ENCODE data around the gene AZIN2.
"Not testable (repeated sequence)": the region's sequence is repeated elsewhere in the genome, so short reads cannot be mapped to it uniquely, and the experiment has no call there.

The AZIN2 gene

DNA sequence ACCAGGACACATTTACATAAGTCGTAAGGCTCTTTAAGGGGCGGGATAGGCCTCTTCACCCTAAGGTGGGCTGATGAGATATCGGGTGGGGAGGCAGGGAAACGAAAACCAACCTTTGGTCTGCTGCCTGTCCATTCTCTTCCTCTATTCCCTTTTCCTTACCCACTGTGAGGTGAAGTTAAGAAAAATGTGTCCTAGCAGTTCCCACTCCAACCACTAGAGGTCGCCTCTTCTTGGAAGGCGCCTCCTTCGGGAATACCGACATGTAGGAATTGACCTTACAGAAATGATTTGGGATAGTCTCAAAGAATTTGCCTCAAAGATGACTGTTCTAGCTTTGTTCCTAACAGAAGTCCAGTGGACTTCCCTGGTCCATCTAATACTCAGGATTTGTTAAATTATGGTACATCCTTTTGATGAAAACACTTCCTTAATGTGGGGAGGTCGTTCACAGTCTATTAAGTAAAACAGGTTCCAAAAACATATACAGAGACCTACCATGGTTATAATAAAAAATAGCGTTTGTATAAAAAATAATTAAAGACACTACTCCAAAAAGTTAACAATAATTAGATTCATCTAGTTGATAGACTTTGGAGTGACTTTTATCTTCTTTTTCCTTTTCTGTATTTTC is 14.1 kb downstream of the AZIN2 start:
- DNase-seq (ENCODE audit: low read depth): no peak

DNA sequence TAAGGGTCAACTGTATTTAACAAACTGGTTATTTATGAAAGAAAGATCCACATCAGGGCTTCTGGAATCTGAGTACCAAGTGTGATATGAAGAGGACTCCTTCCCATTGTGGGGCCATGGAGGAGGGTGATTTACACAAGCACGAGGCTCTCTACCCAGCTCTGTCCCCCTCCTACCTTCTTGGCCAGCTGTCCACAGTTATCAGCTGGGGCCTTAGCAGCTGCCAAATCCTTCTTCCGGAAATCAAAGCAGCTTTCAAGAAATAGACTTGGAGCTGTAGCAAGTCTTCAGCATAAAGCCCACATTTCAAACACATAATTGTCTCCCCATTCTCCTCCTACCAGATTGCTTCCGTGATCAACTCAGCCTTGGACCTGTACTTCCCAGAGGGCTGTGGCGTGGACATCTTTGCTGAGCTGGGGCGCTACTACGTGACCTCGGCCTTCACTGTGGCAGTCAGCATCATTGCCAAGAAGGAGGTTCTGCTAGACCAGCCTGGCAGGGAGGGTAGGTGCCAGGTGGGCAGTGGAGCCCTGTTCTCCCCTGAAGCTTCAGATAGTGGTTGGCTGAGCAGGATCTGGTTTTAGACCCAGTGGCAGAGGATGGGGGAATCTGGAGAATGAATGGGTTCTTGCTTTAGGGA is 15.5 kb downstream of the AZIN2 start:
- no peak for DNase-seq (ENCODE audit: low read depth)

DNA sequence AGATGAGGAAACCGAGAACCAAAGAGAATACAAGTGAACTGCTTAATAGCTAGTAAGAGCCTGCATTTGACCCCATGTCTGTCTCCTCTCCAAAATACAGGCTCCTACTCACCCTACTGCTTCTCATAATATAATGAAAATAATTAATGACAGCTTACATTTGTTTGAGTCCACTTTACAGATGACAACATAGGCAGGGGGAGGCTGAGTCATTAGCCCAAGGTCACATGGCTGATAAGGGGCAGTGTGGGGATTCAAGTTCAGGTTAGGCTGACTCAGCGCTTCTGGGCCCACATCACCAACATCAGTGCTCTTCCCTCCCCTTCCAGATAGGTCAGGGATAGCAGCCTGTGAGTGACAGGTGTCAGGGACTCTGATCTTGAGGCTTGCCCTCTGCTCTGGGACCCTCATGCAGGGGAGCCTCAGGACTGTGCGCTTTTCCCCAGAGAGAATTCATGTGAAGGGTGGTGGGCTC is 16.2 kb downstream of the AZIN2 start:
- no peak for DNase-seq (ENCODE audit: low read depth)

DNA sequence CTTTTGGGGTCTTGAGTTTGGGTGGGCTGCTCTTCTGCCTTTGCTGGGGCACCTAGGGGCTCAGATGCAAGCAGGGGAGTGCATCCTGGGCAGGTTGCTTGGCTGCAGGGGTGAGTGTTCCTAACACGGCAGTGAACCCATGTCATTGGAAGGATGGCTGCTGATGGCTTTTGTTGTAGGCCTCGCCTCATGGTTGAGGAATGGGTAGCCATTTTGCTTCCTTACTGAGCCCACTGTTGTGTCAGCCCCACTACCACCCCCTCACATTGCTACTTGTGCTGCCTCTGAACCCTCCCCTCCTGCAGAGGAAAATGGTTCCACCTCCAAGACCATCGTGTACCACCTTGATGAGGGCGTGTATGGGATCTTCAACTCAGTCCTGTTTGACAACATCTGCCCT is 16.8 kb downstream of the AZIN2 start:
- no peak for DNase-seq (ENCODE audit: low read depth)

GRCh38 chr1:33098371-33098770 is 17.4 kb downstream of the AZIN2 start:
- DNase-seq (ENCODE audit: low read depth): no peak

- DNase-seq (ENCODE audit: low read depth): peak; percentile 27
Observed at GRCh38 chr1:33099290-33100118, 18.6 kb downstream of the AZIN2 start.

GRCh38 chr1:33100119-33100415 is 19.1 kb downstream of the AZIN2 start:
- DNase-seq (ENCODE audit: low read depth): not testable (repeated sequence)

- DNase-seq (ENCODE audit: low read depth): no peak
Observed at GRCh38 chr1:33110477-33110876, 29.5 kb downstream of the AZIN2 start.

GRCh38 chr1:33111965-33112364 is 31.0 kb downstream of the AZIN2 start:
- no peak for DNase-seq (ENCODE audit: low read depth)

DNA sequence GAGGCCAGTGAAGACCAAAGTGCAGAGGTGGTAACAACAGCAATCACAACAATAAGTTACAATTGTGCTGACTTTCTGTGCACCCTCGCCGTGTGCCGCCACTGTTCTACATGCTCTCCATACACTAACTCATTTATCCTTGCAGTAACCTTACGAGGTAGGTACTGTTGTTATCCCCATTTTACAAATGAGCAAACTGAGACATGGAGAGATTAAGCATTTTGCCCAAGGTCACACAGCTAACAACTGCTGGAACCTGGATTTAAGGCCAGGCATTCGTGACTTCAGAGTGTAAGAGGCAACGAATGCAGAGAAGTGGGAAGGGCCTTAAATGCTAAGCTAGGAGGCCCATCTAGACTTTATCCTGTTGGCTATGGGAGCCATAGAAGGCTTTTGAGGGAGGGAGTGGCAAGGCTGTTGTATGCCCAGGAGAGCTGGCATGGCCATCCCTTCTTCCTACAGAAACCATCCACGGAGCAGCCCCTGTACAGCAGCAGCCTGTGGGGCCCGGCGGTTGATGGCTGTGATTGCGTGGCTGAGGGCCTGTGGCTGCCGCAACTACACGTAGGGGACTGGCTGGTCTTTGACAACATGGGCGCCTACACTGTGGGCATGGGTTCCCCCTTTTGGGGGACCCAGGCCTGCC is 36.6 kb downstream of the AZIN2 start:
- DNase-seq (ENCODE audit: low read depth): no peak

GRCh38 chr1:33118274-33118673 is 37.3 kb downstream of the AZIN2 start:
- no peak for DNase-seq (ENCODE audit: low read depth)

- no peak for DNase-seq (ENCODE audit: low read depth)
Observed at GRCh38 chr1:33119050-33119449, 38.1 kb downstream of the AZIN2 start.

- no peak for DNase-seq (ENCODE audit: low read depth)
Observed at GRCh38 chr1:33119532-33120217, 38.7 kb downstream of the AZIN2 start.

DNA sequence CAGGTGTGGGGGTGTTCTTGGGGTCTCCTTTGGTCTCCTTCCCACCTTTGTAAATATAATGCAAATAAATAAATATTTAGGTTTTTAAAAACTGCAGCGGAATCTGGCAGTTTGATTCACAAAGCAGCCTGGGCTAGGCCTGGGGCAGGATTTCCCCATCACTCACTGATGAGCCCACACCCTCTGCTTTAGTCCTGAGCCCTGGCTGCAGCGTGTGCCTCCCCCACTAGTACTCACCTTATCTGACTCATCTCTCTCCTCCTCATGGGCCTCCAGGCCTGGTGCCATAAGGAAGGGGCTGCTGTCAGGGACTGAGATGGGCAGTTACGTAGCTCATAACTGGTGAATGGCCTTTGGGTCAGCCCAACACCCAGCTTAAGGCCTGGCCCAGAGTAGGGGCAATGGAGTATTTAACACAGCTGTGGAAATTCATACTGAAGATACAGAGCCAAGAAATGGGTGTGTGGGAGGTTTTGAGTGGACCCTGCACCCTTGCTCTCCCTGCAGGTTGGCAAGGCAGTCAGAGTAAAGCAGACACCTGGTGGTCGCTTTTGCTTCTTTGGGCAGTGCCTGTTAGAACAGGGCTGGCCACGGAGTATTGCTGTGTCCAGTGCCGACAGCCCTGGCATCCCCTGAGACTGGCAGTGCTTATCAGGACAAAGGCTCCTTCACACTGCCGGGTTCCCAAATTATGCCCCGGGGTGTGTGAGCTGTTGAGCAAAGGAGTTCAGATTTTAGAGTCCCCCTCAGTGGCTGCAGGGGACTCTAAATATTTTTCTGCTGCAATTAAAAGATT is 39.7 kb downstream of the AZIN2 start:
- no peak for DNase-seq (ENCODE audit: low read depth)

GRCh38 chr1:33121728-33122127 is 40.8 kb downstream of the AZIN2 start:
- DNase-seq (ENCODE audit: low read depth): no peak

DNA sequence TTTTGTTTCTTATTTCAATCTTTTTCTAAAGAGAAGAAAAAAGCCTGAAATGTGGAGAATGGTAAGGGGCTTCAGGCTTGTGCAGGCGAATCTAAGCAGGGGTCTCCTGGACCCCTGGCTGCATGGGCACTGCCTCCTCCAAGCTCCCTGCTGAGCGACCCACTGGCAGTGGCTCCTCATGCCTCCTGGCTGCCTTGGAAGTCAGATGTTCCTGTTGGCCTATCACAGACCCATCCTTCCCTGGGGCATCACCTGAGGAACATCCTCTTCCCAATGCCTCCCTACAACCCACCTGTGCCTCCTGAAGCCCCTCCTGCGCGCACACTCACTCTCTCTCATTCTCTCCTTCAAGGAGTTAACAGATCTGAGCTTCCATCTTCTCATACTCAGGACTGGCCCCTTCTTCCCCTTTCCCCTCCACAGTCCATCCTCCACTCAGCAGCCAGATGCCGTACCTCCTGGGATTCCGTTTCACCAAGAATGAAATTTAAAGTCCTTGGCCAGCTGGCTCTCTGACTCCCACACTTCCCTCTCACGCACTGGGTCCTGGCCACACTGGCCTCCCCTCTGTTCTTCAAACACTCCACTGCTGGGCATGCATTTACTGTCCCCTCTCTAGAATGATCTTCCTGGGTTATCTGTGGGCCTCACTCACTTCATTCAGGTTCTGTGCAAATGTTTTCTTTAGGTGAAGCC is 41.7 kb downstream of the AZIN2 start:
- DNase-seq (ENCODE audit: low read depth): no peak

DNA sequence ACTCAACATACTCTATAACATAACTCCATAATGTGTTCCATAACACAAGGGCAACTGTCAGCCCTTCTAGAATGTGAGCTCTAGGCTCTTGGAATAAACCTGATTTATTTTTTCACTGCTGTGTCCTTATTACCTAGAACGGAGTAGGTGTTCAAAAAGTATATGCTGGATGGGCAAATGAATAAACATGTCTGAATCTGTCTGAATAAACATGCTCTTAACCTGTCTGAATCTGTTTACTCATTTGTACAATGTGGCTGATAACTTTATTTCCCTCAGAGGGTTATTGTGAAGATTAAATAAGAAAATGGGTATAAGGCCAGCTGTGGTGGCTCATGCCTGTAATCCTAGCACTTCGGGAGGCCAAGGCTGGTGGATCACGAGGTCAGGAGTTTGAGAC is 42.3 kb downstream of the AZIN2 start:
- no peak for DNase-seq (ENCODE audit: low read depth)

DNA sequence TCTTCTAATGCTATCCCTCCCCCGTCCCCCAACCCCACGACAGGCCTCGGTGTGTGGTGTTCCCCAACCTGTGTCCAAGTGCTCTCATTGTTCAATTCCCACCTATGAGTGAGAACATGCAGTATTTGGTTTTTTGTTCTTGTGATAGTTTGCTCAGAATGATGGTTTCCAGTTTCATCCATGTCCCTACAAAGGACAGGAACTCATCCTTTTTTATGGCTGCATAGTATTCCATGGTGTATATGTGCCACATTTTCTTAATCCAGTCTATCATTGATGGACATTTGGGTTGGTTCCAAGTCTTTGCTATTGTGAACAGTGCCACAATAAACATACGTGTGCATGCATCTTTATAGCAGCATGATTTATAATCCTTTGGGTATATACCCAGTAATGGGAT is 43.7 kb downstream of the AZIN2 start:
- DNase-seq (ENCODE audit: low read depth): not testable (repeated sequence)

GRCh38 chr1:33126411-33127000 is 45.6 kb downstream of the AZIN2 start:
- no peak for DNase-seq (ENCODE audit: low read depth)
